Suprapubic skin (tissue), 3 donors: ENCODE measurements around the gene NTPCR.

Source experiments
- POLR2A ChIP-seq, 2 donors: fragments of 450-650 bp; IDR thresholded peaks; one replicate each; pipeline ENCODE4 v1.6.1; 2017; ENCODE audit warnings: antibody characterized with exemption in 2 of 2, mild to moderate bottlenecking in 2 of 2, moderate library complexity in 2 of 2
- TF ChIP-seq, protein P1 (sequence below), 2 donors: fragments of 200-600 bp in 1 of 2; fragments of 450-650 bp in 1 of 2; sonication (generic) in 1 of 2; IDR thresholded peaks; one replicate each; pipeline ENCODE4 v1.5.1; 2016 to 2019; ENCODE audit warnings: antibody characterized with exemption in 2 of 2, mild to moderate bottlenecking in 1 of 2, moderate library complexity in 1 of 2

DNA sequence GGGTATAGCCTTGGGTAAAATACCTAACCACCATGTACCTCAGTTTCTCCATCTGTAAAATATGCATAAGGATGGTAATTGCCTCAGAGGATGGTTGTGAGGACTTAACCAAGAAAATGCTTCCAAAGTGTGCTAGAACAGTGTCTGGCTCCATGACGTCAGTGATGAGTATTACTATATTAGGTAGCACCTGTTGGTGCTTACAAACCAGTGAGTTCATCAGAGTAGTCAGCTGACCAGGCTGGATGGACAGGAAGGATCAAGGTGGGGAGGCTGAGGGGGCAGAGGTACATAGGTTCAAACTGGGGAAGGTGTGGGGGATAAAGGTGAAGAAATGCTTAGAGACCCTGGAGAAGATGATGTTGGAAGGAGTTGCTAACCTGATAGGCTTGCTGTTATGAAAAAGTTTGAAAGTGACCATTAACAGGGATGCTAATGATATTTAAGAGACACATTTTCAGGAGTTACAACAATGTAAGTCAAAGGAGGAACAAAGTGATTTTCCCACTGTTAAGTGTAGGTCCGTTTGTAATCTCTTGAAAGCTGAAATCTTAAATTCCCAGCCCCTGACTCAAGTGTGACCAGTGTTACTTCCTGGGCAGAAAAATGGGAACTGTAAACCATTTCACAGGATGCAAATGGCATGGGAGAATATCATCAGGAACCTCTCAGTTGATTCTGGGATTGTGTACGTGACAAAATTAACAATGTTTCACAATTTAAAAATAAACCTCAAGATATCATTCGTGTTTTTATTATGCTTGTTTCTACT is 4.4 kb downstream of the NTPCR start:
- no peak for TF ChIP-seq POLR2A (IDR thresholded peaks at IDR 0.05)
- TF ChIP-seq, protein P1, sequence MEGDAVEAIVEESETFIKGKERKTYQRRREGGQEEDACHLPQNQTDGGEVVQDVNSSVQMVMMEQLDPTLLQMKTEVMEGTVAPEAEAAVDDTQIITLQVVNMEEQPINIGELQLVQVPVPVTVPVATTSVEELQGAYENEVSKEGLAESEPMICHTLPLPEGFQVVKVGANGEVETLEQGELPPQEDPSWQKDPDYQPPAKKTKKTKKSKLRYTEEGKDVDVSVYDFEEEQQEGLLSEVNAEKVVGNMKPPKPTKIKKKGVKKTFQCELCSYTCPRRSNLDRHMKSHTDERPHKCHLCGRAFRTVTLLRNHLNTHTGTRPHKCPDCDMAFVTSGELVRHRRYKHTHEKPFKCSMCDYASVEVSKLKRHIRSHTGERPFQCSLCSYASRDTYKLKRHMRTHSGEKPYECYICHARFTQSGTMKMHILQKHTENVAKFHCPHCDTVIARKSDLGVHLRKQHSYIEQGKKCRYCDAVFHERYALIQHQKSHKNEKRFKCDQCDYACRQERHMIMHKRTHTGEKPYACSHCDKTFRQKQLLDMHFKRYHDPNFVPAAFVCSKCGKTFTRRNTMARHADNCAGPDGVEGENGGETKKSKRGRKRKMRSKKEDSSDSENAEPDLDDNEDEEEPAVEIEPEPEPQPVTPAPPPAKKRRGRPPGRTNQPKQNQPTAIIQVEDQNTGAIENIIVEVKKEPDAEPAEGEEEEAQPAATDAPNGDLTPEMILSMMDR (IDR thresholded peaks at IDR 0.05) = no peak
